IMR-90 (cell line): ENCODE data around the gene TIAM1. TPM values are rescaled to one million over a fixed set of nuclear protein-coding genes. Genes with fewer than 3 reads are reported as not detected.
A peak's percentile ranks its signal among the peaks of the same experiment; 100 is the strongest.

Source experiments
- ATAC-seq: fragments of 200-7000 bp; cut with Tn5 transposase; 2 replicates; pipeline ENCODE4 v1.9.1; 2020; ENCODE audit warnings: low read depth, mild to moderate bottlenecking, moderate library complexity
- BruUV-seq: library from RNA; stranded (reverse); fragments of 400-500 nt; replicated peaks from 2 replicates; lab custom pipeline; 2021; lab: Mats Ljungman, UMichigan
- CTCF ChIA-PET: fragments of 300-600 bp; formaldehyde crosslinking; extraction: SDS; loops from one replicate; lab custom pipeline; 2021; ENCODE audit warnings: antibody characterized with exemption; lab: Yijun Ruan, JAX
- POLR2A ChIA-PET: fragments of 300-600 bp; sonication (Branson Sonifier 250); formaldehyde crosslinking; loops from one replicate; lab custom pipeline; 2022; ENCODE audit warnings: antibody characterized with exemption; ENCODE audit not compliant: unreplicated experiment; lab: Charles Lee
- DNase-seq: peaks from one replicate; pipeline ENCODE4 v3.0.0; 2013
- H2AFZ ChIP-seq: replicated peaks from 2 replicates; pipeline ENCODE3; 2013; ENCODE audit warnings: low read length, mild to moderate bottlenecking; ENCODE audit not compliant: poor library complexity
- H2AK5ac ChIP-seq: 2 replicates; pipeline ENCODE4 v1.6.1; 2013; ENCODE audit warnings: low read depth, low read length, inconsistent platforms
- H2AK9ac ChIP-seq: replicated peaks from 2 replicates; pipeline ENCODE3; 2013; ENCODE audit warnings: mild to moderate bottlenecking, low read depth, low read length, moderate library complexity; ENCODE audit not compliant: poor library complexity
- H2BK120ac ChIP-seq: 2 replicates; pipeline ENCODE4 v1.6.1; 2013; ENCODE audit warnings: low read depth, low read length, inconsistent platforms
- H2BK15ac ChIP-seq: 3 replicates; pipeline ENCODE4 v1.6.1; 2013; ENCODE audit warnings: low read depth, low read length, inconsistent platforms
- H2BK20ac ChIP-seq: 2 replicates; pipeline ENCODE4 v1.6.1; 2013; ENCODE audit warnings: low read depth, mild to moderate bottlenecking, inconsistent platforms, low read length, moderate library complexity
- H2BK5ac ChIP-seq: 2 replicates; pipeline ENCODE4 v1.6.1; 2013; ENCODE audit warnings: mild to moderate bottlenecking, low read depth, low read length, inconsistent platforms; ENCODE audit not compliant: poor library complexity, severe bottlenecking
- H3K14ac ChIP-seq: replicated peaks from 2 replicates; pipeline ENCODE4 v1.6.1; 2013; ENCODE audit warnings: low read depth, low read length, inconsistent platforms
- H3K18ac ChIP-seq: 2 replicates; pipeline ENCODE4 v1.6.1; 2013; ENCODE audit warnings: low read depth, low read length, control low read depth
- H3K23ac ChIP-seq: 2 replicates; pipeline ENCODE4 v1.6.1; 2013; ENCODE audit warnings: low read depth, low read length, inconsistent platforms
- H3K27ac ChIP-seq: 2 replicates; pipeline ENCODE4 v1.5.1; 2013; ENCODE audit warnings: mild to moderate bottlenecking, control low read depth, low read length; ENCODE audit not compliant: insufficient read depth
- H3K27me3 ChIP-seq: 2 replicates; pipeline ENCODE4 v1.6.1; 2013; ENCODE audit warnings: low read length; ENCODE audit not compliant: control insufficient read depth, insufficient read depth
- H3K36me3 ChIP-seq: 2 replicates; pipeline ENCODE4 v1.6.1; 2013; ENCODE audit warnings: low read length, mixed read lengths; ENCODE audit not compliant: control insufficient read depth, insufficient read depth
- H3K4ac ChIP-seq: 2 replicates; pipeline ENCODE4 v1.6.1; 2013; ENCODE audit warnings: low read depth, low read length, inconsistent platforms
- H3K4me1 ChIP-seq: 2 replicates; pipeline ENCODE4 v1.6.1; 2013; ENCODE audit warnings: low read length, mixed read lengths; ENCODE audit not compliant: control insufficient read depth, insufficient read depth
- H3K4me2 ChIP-seq: 2 replicates; pipeline ENCODE4 v1.6.1; 2013; ENCODE audit warnings: low read depth, mild to moderate bottlenecking, control low read depth, low read length, moderate library complexity
- H3K4me3 ChIP-seq: 2 replicates; pipeline ENCODE4 v1.5.1; 2013; ENCODE audit warnings: low read depth, mild to moderate bottlenecking, control low read depth, low read length, moderate library complexity; ENCODE audit not compliant: insufficient read depth
- H3K56ac ChIP-seq: 2 replicates; pipeline ENCODE4 v1.6.1; 2013; ENCODE audit warnings: low read length, inconsistent platforms; ENCODE audit not compliant: insufficient read depth; ENCODE audit errors: extremely low read depth
- H3K79me1 ChIP-seq, 2 experiments: 2 replicates each; pipeline ENCODE4 v1.6.1; 2013; ENCODE audit warnings: low read length in 2 of 2, inconsistent platforms in 1 of 2, low read depth in 1 of 2
- H3K9ac ChIP-seq: 2 replicates; pipeline ENCODE4 v1.6.1; 2013; ENCODE audit warnings: low read depth, low read length, control low read depth
- H3K9me1 ChIP-seq: 2 replicates; pipeline ENCODE4 v1.6.1; 2013; ENCODE audit warnings: low read length, inconsistent platforms; ENCODE audit not compliant: insufficient read depth
- H3K9me3 ChIP-seq: 2 replicates; pipeline ENCODE4 v1.6.1; 2013; ENCODE audit warnings: low read length; ENCODE audit not compliant: control insufficient read depth, insufficient read depth
- H4K20me1 ChIP-seq: 2 replicates; pipeline ENCODE4 v1.6.1; 2013; ENCODE audit warnings: low read length, inconsistent platforms; ENCODE audit not compliant: insufficient read depth
- H4K5ac ChIP-seq: 2 replicates; pipeline ENCODE4 v1.6.1; 2013; ENCODE audit warnings: mild to moderate bottlenecking, low read depth, low read length, control low read depth
- H4K8ac ChIP-seq, 2 experiments: 2 replicates each; pipeline ENCODE4 v1.6.1; 2013; ENCODE audit warnings: low read depth in 2 of 2, low read length in 2 of 2, control low read depth in 1 of 2, inconsistent platforms in 1 of 2
- H4K91ac ChIP-seq: 2 replicates; pipeline ENCODE4 v1.6.1; 2013; ENCODE audit warnings: low read depth, low read length, inconsistent platforms; ENCODE audit not compliant: insufficient read depth
- BHLHE40 ChIP-seq: fragments of 150-350 bp; IDR thresholded peaks from 2 replicates; pipeline ENCODE4 v1.6.1; 2016; ENCODE audit warnings: mild to moderate bottlenecking, low read depth, low read length
- CEBPB ChIP-seq: IDR thresholded peaks from 2 replicates; pipeline ENCODE4 v1.6.1; 2012; ENCODE audit warnings: low read depth, low read length, improper control_type of control experiment
- CHD1 ChIP-seq: IDR thresholded peaks from 2 replicates; pipeline ENCODE4 v1.6.1; 2012; ENCODE audit warnings: low read depth, low read length, improper control_type of control experiment
- CTCF ChIP-seq: conservative IDR thresholded peaks from 2 replicates; pipeline ENCODE4 v1.5.1; 2012; ENCODE audit warnings: mild to moderate bottlenecking, low read depth, low read length, improper control_type of control experiment
- ELK1 ChIP-seq: fragments of 150-350 bp; IDR thresholded peaks from 2 replicates; pipeline ENCODE4 v1.6.1; 2016; ENCODE audit warnings: low read depth, mild to moderate bottlenecking, low read length, moderate library complexity, borderline replicate concordance
- FOS ChIP-seq: fragments of 150-350 bp; IDR thresholded peaks from 2 replicates; pipeline ENCODE4 v1.6.1; 2016; ENCODE audit warnings: low read depth, low read length
- MAFK ChIP-seq: IDR thresholded peaks from 2 replicates; pipeline ENCODE4 v1.6.1; 2012; ENCODE audit warnings: low read depth, low read length, improper control_type of control experiment
- MAZ ChIP-seq: IDR thresholded peaks from 2 replicates; pipeline ENCODE4 v1.6.1; 2012; ENCODE audit warnings: low read depth, mild to moderate bottlenecking, low read length, improper control_type of control experiment, moderate library complexity, borderline replicate concordance
- MXI1 ChIP-seq: IDR thresholded peaks from 2 replicates; pipeline ENCODE4 v1.6.1; 2012; ENCODE audit warnings: low read depth, mild to moderate bottlenecking, low read length, moderate library complexity, borderline replicate concordance
- NFE2L2 ChIP-seq: fragments of 150-350 bp; IDR thresholded peaks from 2 replicates; pipeline ENCODE4 v1.6.1; 2016; ENCODE audit warnings: low read depth, mild to moderate bottlenecking, low read length
- POLR2A ChIP-seq: IDR thresholded peaks from 2 replicates; pipeline ENCODE4 v1.6.1; 2012; ENCODE audit warnings: mild to moderate bottlenecking, low read depth, low read length
- RAD21 ChIP-seq: IDR thresholded peaks from 2 replicates; pipeline ENCODE4 v1.6.1; 2012; ENCODE audit warnings: low read length, improper control_type of control experiment
- RCOR1 ChIP-seq: IDR thresholded peaks from 2 replicates; pipeline ENCODE4 v1.6.1; 2012; ENCODE audit warnings: mild to moderate bottlenecking, low read length, improper control_type of control experiment; ENCODE audit not compliant: insufficient replicate concordance
- RFX5 ChIP-seq: IDR thresholded peaks from 2 replicates; pipeline ENCODE4 v1.8.0; 2012; ENCODE audit warnings: low read depth, mild to moderate bottlenecking, low read length, moderate library complexity
- SMC3 ChIP-seq: fragments of 150-350 bp; IDR thresholded peaks from 2 replicates; pipeline ENCODE4 v1.6.1; 2016; ENCODE audit warnings: low read depth, mild to moderate bottlenecking, antibody characterized with exemption, low read length, moderate library complexity
- USF2 ChIP-seq: fragments of 150-350 bp; IDR thresholded peaks from 2 replicates; pipeline ENCODE4 v1.6.1; 2017; ENCODE audit warnings: mild to moderate bottlenecking, antibody characterized with exemption, low read length, low read depth
- WGBS, 2 experiments: methylation state at CpG; one replicate each; pipeline versions ENCODE4 v1.1.5 to v1.1.7; 2013; ENCODE audit warnings: missing lambda C conversion rate in 2 of 2; ENCODE audit not compliant: insufficient read length in 1 of 2; ENCODE audit errors: extremely low coverage in 2 of 2; 5-methylcytosine and 5-hydroxymethylcytosine counted together
- dilution Hi-C: fragments of 300-500 bp; cut with HindIII; formaldehyde crosslinking; loops from one replicate; pipeline ENCODE4 v1.14.3; 2018; ENCODE audit warnings: low sequenced_read_pairs; ENCODE audit not compliant: unreplicated experiment
- in situ Hi-C: fragments of 300-500 bp; cut with MboI; formaldehyde crosslinking; loops from 3 replicates; pipeline ENCODE4 v1.14.3; 2019; ENCODE audit warnings: low sequenced_read_pairs, inconsistent platforms, mixed read lengths
- intact Hi-C: fragments of 100-400 bp; cut with micrococcal nuclease; formaldehyde crosslinking; loops from 2 replicates; pipeline ENCODE4 v1.10.0; 2022
- polyA plus RNA-seq, 3 experiments: library from polyadenylated mRNA; depleted of rRNA; stranded (reverse); fragments of >200 nt; gene quantifications; 2 replicates each; pipeline ENCODE4 v1.2.3, GENCODE V29; 2012; ENCODE audit warnings: low replicate concordance in 1 of 3
- total RNA-seq: library from RNA; depleted of rRNA; stranded (reverse); fragments of >200 nt; gene quantifications from 2 replicates; pipeline ENCODE4 v1.2.3, GENCODE V29; 2012

TIAM1 gene
- total and polyA plus RNA-seq, 2 of the 4 experiments (the other 2 are of a cell fraction): 2.9 to 9.3 TPM

DNA sequence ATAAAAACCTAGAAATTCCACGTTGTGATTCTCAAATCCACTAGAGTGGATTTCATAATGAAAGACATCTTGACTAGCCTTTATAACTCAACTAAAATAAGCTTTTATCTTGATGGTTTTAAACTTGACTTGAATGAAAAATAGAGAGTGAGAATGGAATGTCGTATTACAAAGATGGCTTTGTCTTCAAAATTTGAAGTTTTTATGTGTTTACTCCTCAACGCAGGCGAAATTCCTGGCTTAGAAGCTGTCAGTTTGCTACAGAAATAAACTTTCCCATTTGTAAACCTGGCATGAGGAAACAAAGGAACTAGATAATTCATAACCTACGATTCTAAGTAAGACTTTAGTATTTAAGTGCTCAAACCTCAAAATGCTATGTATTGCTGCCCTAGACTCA lies 215.8 kb downstream of the TIAM1 start:
- POLR2A ChIA-PET: no interaction called here
- TF ChIP-seq MXI1 (no peak), POLR2A (no peak), RCOR1 (no peak), CEBPB (no peak), ELK1 (no peak), RFX5 (no peak), BHLHE40 (no peak), SMC3 (no peak), CHD1 (no peak), FOS (no peak), RAD21 (no peak), MAZ (no peak), USF2 (no peak), CTCF (no peak), MAFK (no peak), NFE2L2 (no peak)
- Histone ChIP-seq H2BK5ac (no peak overlapping the region), H2BK15ac (no peak overlapping the region), H2BK20ac (no peak overlapping the region), H3K9me3 (no peaks in the 10 kb centered on the region), H3K4ac (no peak overlapping the region), H3K27me3 (no peaks in the 10 kb centered on the region), H3K9ac (no peak overlapping the region), H4K20me1 (no peaks in the 10 kb centered on the region), H3K4me2 (no peak overlapping the region), H3K4me3 (no peak overlapping the region), H2AFZ (no peak overlapping the region), H4K91ac (no peak overlapping the region), H2BK120ac (no peak overlapping the region), H3K27ac (no peak overlapping the region), H3K14ac (no peak overlapping the region), H4K8ac (no peak overlapping the region), H2AK9ac (no peak overlapping the region), H3K23ac (no peak overlapping the region), H3K4me1 (no peaks in the 10 kb centered on the region), H3K36me3 (no peaks in the 10 kb centered on the region), H3K9me1 (no peaks in the 10 kb centered on the region), H3K18ac (no peak overlapping the region), H3K56ac (no peak overlapping the region), H2AK5ac (no peak overlapping the region), H4K5ac (no peak overlapping the region), H3K79me1 (no peaks in the 10 kb centered on the region)
- CTCF ChIA-PET: interaction anchor here (1.3 to 1.5 kb wide), 2 partner anchors 9 to 11 kb away, joined by 3 to 4 read pairs; no protein-coding TSS in a partner anchor
- dilution Hi-C loops: no loop called here
- intact Hi-C loops: no loop called here
- no CpG with 5 or more reads among the region's 5 CpGs for WGBS, 2 experiments
- ATAC-seq (peak; percentile 24; the same call in 1 of the 2 replicates), DNase-seq (peak; percentile 24)
- in situ Hi-C loops: no loop called here
- BruUV-seq: no TSS peak
